ENCODE measurements around the gene ZP3. TPM values are rescaled to one million over a fixed set of nuclear protein-coding genes. Genes with fewer than 3 reads are reported as not detected.
"Not testable (repeated sequence)": the region's sequence is repeated elsewhere in the genome, so short reads cannot be mapped to it uniquely, and the experiment has no call there.

ZP3 gene
- total and polyA plus RNA-seq, 10 of the 15 experiments (the other 5 are each of a cell fraction or from before 2014, with no cell fraction given): 0.39 to 5.1 (median 2.5) TPM

GRCh38 chr7:76486618-76487017 lies 61.9 kb downstream of the ZP3 start (continued):
- peak; percentile 78 for TF ChIP-seq ZNF687 (IDR thresholded peaks at IDR 0.05)

- H3K4me2 ChIP-seq (ENCODE audit: control insufficient read depth, insufficient read depth); SMC1A ChIA-PET (ENCODE audit: uncharacterized antibody, unreplicated experiment); H3K36me3 ChIP-seq (ENCODE audit: control insufficient read depth in 2 of 2, insufficient read depth in 2 of 2, low read length in 1 of 2); H4K20me1 ChIP-seq (ENCODE audit: control insufficient read depth, insufficient read depth); H3K27me3 ChIP-seq (replicated peaks in 1 of 2; ENCODE audit: control insufficient read depth in 2 of 2, insufficient read depth in 2 of 2, low read length in 1 of 2); ATAC-seq; in situ Hi-C loops (cut with MboI); H3K79me2 ChIP-seq (ENCODE audit: control insufficient read depth, insufficient read depth, low read length); H2AFZ ChIP-seq (ENCODE audit: control insufficient read depth, low read depth, low read length); CTCF ChIA-PET; H3K4me1 ChIP-seq (ENCODE audit: control insufficient read depth, insufficient read depth, low read length); BruUV-seq (replicated peaks); POLR2A ChIA-PET; RAD21 ChIA-PET (ENCODE audit: unreplicated experiment); H3K4me3 ChIP-seq; intact Hi-C loops (cut with micrococcal nuclease; ENCODE audit: unreplicated experiment); FAIRE-seq; H3K27ac ChIP-seq (ENCODE audit: control insufficient read depth, insufficient read depth); H3K9ac ChIP-seq (ENCODE audit: control insufficient read depth, insufficient read depth, low read length); DNase-seq (ENCODE audit: low read depth, low spot score); H3K9me3 ChIP-seq (replicated peaks; ENCODE audit: control insufficient read depth, insufficient read depth, low read length): not testable (repeated sequence)
- 83% methylated on average over 5 of the region's 13 CpGs for WGBS (ENCODE audit: insufficient coverage, insufficient replicate concordance, low lambda C conversion rate, missing lambda C conversion rate)
Observed at GRCh38 chr7:76487969-76488368, 63.2 kb downstream of the ZP3 start.

Other genes with a start within 250 kb of the ZP3 start
Only the 7 nearest of the 8 such genes appear.
- 31.9 and 47.8 TPM in 2 replicates for gene HSPB1, start 122.3 kb upstream of the ZP3 start, total RNA-seq (2014; rRNA removed)
- gene HSPB1, start 122.3 kb upstream of the ZP3 start, total RNA-seq (2014; rRNA removed; fragmentation: Illumina TruSeq; extraction: Trizol): 35.4 and 41.2 TPM in 2 replicates
- gene HSPB1, start 122.3 kb upstream of the ZP3 start, total RNA-seq (2021): 181 and 189 TPM in 2 replicates
- 10.4 and 67.5 TPM in 2 replicates for gene HSPB1, start 122.3 kb upstream of the ZP3 start, polyA plus RNA-seq (2011; rRNA removed)
- gene HSPB1, start 122.3 kb upstream of the ZP3 start, polyA plus RNA-seq (2014; fragmentation: Illumina TruSeq; extraction: Trizol): 1.4 and 41.6 TPM in 2 replicates
- gene HSPB1, start 122.3 kb upstream of the ZP3 start, polyA plus RNA-seq (2014; fragmentation: Nextera tagmentation; extraction: Ambion mirVana): 10 to 100 TPM; 13.7 to 56.5 TPM
- 134 and 182 TPM in 2 replicates for gene HSPB1, start 122.3 kb upstream of the ZP3 start, polyA plus RNA-seq (2014; rRNA removed)
- 100 to 1,000 TPM; 279 to 297 TPM for gene HSPB1, start 122.3 kb upstream of the ZP3 start, polyA plus RNA-seq (2016; fragmentation: Nextera tagmentation; extraction: Ambion mirVana)
- gene YWHAG, start 66.0 kb upstream of the ZP3 start, total RNA-seq (2014; rRNA removed): 26.0 and 26.4 TPM in 2 replicates
- 77.4 and 79.7 TPM in 2 replicates for gene YWHAG, start 66.0 kb upstream of the ZP3 start, total RNA-seq (2014; rRNA removed; fragmentation: Illumina TruSeq; extraction: Trizol)
- gene YWHAG, start 66.0 kb upstream of the ZP3 start, total RNA-seq (2021): 153 and 157 TPM in 2 replicates
- 59.6 and 75.1 TPM in 2 replicates for gene YWHAG, start 66.0 kb upstream of the ZP3 start, polyA plus RNA-seq (2011; rRNA removed)
- gene YWHAG, start 66.0 kb upstream of the ZP3 start, polyA plus RNA-seq (2014; fragmentation: Illumina TruSeq; extraction: Trizol): 125 and 130 TPM in 2 replicates
- 10 to 100 TPM; 20.2 to 27.2 TPM for gene YWHAG, start 66.0 kb upstream of the ZP3 start, polyA plus RNA-seq (2014; fragmentation: Nextera tagmentation; extraction: Ambion mirVana)
- 55.4 and 61.8 TPM in 2 replicates for gene YWHAG, start 66.0 kb upstream of the ZP3 start, polyA plus RNA-seq (2014; rRNA removed)
- 10 to 100 TPM; 24.3 to 26.1 TPM for gene YWHAG, start 66.0 kb upstream of the ZP3 start, polyA plus RNA-seq (2016; fragmentation: Nextera tagmentation; extraction: Ambion mirVana)
- 0.34 and 0.65 TPM in 2 replicates for gene SSC4D, start 15.3 kb upstream of the ZP3 start, total RNA-seq (2014; rRNA removed)
- 0.14 and 0.18 TPM in 2 replicates for gene SSC4D, start 15.3 kb upstream of the ZP3 start, total RNA-seq (2014; rRNA removed; fragmentation: Illumina TruSeq; extraction: Trizol)
- gene SSC4D, start 15.3 kb upstream of the ZP3 start, total RNA-seq (2021): 0.41 and 0.72 TPM in 2 replicates
- 0.24 TPM in 2 replicates for gene SSC4D, start 15.3 kb upstream of the ZP3 start, polyA plus RNA-seq (2011; rRNA removed)
- gene SSC4D, start 15.3 kb upstream of the ZP3 start, polyA plus RNA-seq (2014; fragmentation: Illumina TruSeq; extraction: Trizol): 0.21 and 0.25 TPM in 2 replicates
- gene SSC4D, start 15.3 kb upstream of the ZP3 start, polyA plus RNA-seq (2014; fragmentation: Nextera tagmentation; extraction: Ambion mirVana): under 1 TPM in 1 of 2 experiments, not detected in 1; 0.11 TPM
- 0.08 and 0.29 TPM in 2 replicates for gene SSC4D, start 15.3 kb upstream of the ZP3 start, polyA plus RNA-seq (2014; rRNA removed)
- gene SSC4D, start 15.3 kb upstream of the ZP3 start, polyA plus RNA-seq (2016; fragmentation: Nextera tagmentation; extraction: Ambion mirVana): under 1 TPM; 0.63 to 0.79 TPM
- gene DTX2, start 36.8 kb downstream of the ZP3 start, total RNA-seq (2014; rRNA removed): 8.1 and 14.3 TPM in 2 replicates
- 5.0 and 5.9 TPM in 2 replicates for gene DTX2, start 36.8 kb downstream of the ZP3 start, total RNA-seq (2014; rRNA removed; fragmentation: Illumina TruSeq; extraction: Trizol)
- gene DTX2, start 36.8 kb downstream of the ZP3 start, total RNA-seq (2021): 21.9 and 31.0 TPM in 2 replicates
- 2.8 and 7.7 TPM in 2 replicates for gene DTX2, start 36.8 kb downstream of the ZP3 start, polyA plus RNA-seq (2011; rRNA removed)
- 1.1 and 5.9 TPM in 2 replicates for gene DTX2, start 36.8 kb downstream of the ZP3 start, polyA plus RNA-seq (2014; fragmentation: Illumina TruSeq; extraction: Trizol)
- gene DTX2, start 36.8 kb downstream of the ZP3 start, polyA plus RNA-seq (2014; fragmentation: Nextera tagmentation; extraction: Ambion mirVana): 1 to 10 TPM in 1 of 2 experiments, under 1 TPM in 1; 0.14 to 1.2 TPM
- gene DTX2, start 36.8 kb downstream of the ZP3 start, polyA plus RNA-seq (2014; rRNA removed): 14.2 and 19.5 TPM in 2 replicates
- 10 to 100 TPM; 17.3 TPM for gene DTX2, start 36.8 kb downstream of the ZP3 start, polyA plus RNA-seq (2016; fragmentation: Nextera tagmentation; extraction: Ambion mirVana)
- 0.71 TPM in 1 of 2 replicates, not detected in the other for gene UPK3B, start 85.6 kb downstream of the ZP3 start, total RNA-seq (2014; rRNA removed)
- 0.18 and 0.27 TPM in 2 replicates for gene UPK3B, start 85.6 kb downstream of the ZP3 start, total RNA-seq (2014; rRNA removed; fragmentation: Illumina TruSeq; extraction: Trizol)
- 0.72 and 1.3 TPM in 2 replicates for gene UPK3B, start 85.6 kb downstream of the ZP3 start, total RNA-seq (2021)
- gene UPK3B, start 85.6 kb downstream of the ZP3 start, polyA plus RNA-seq (2011; rRNA removed): 0.16 TPM in 1 of 2 replicates, not detected in the other
- gene UPK3B, start 85.6 kb downstream of the ZP3 start, polyA plus RNA-seq (2014; fragmentation: Illumina TruSeq; extraction: Trizol): not detected in 2 replicates
- not detected for gene UPK3B, start 85.6 kb downstream of the ZP3 start, polyA plus RNA-seq (2014; fragmentation: Nextera tagmentation; extraction: Ambion mirVana)
- not detected in 2 replicates for gene UPK3B, start 85.6 kb downstream of the ZP3 start, polyA plus RNA-seq (2014; rRNA removed)
- gene UPK3B, start 85.6 kb downstream of the ZP3 start, polyA plus RNA-seq (2016; fragmentation: Nextera tagmentation; extraction: Ambion mirVana): under 1 TPM; 0.26 to 0.35 TPM
- gene SPDYE16, start 118.3 kb downstream of the ZP3 start, total RNA-seq (2014; rRNA removed): not detected in 2 replicates
- gene SPDYE16, start 118.3 kb downstream of the ZP3 start, total RNA-seq (2014; rRNA removed; fragmentation: Illumina TruSeq; extraction: Trizol): 0.18 and 0.22 TPM in 2 replicates
- 0.26 TPM in 1 of 2 replicates, not detected in the other for gene SPDYE16, start 118.3 kb downstream of the ZP3 start, total RNA-seq (2021)
- 0.05 and 0.10 TPM in 2 replicates for gene SPDYE16, start 118.3 kb downstream of the ZP3 start, polyA plus RNA-seq (2011; rRNA removed)
- 0.07 TPM in 1 of 2 replicates, not detected in the other for gene SPDYE16, start 118.3 kb downstream of the ZP3 start, polyA plus RNA-seq (2014; fragmentation: Illumina TruSeq; extraction: Trizol)
- gene SPDYE16, start 118.3 kb downstream of the ZP3 start, polyA plus RNA-seq (2014; fragmentation: Nextera tagmentation; extraction: Ambion mirVana): under 1 TPM; 0.04 to 0.05 TPM
- gene SPDYE16, start 118.3 kb downstream of the ZP3 start, polyA plus RNA-seq (2014; rRNA removed): 0.03 and 0.04 TPM in 2 replicates
- gene SPDYE16, start 118.3 kb downstream of the ZP3 start, polyA plus RNA-seq (2016; fragmentation: Nextera tagmentation; extraction: Ambion mirVana): under 1 TPM; 0.67 to 0.92 TPM
- gene POMZP3, start 202.3 kb downstream of the ZP3 start, total RNA-seq (2014; rRNA removed): 3.7 and 4.9 TPM in 2 replicates
- gene POMZP3, start 202.3 kb downstream of the ZP3 start, total RNA-seq (2014; rRNA removed; fragmentation: Illumina TruSeq; extraction: Trizol): 2.2 and 2.8 TPM in 2 replicates
- gene POMZP3, start 202.3 kb downstream of the ZP3 start, total RNA-seq (2021): 10.3 and 12.6 TPM in 2 replicates
- gene POMZP3, start 202.3 kb downstream of the ZP3 start, polyA plus RNA-seq (2011; rRNA removed): 2.0 and 4.4 TPM in 2 replicates
- 4.8 and 5.8 TPM in 2 replicates for gene POMZP3, start 202.3 kb downstream of the ZP3 start, polyA plus RNA-seq (2014; fragmentation: Illumina TruSeq; extraction: Trizol)
- gene POMZP3, start 202.3 kb downstream of the ZP3 start, polyA plus RNA-seq (2014; fragmentation: Nextera tagmentation; extraction: Ambion mirVana): 1 to 10 TPM; 2.4 to 4.5 TPM
- gene POMZP3, start 202.3 kb downstream of the ZP3 start, polyA plus RNA-seq (2014; rRNA removed): 6.1 and 6.9 TPM in 2 replicates
- gene POMZP3, start 202.3 kb downstream of the ZP3 start, polyA plus RNA-seq (2016; fragmentation: Nextera tagmentation; extraction: Ambion mirVana): 10 to 100 TPM in 1 of 2 experiments, 1 to 10 TPM in 1; 8.3 to 10.2 TPM

Data from GM12878 (cell line).